Measurements from ENCODE around the gene BBX. TPM values are rescaled to one million over a fixed set of nuclear protein-coding genes. Genes with fewer than 3 reads are reported as not detected.

Gene BBX
- total and polyA plus RNA-seq, 9 donors = 21.7 to 51.3 (median 41.5) TPM

DNA sequence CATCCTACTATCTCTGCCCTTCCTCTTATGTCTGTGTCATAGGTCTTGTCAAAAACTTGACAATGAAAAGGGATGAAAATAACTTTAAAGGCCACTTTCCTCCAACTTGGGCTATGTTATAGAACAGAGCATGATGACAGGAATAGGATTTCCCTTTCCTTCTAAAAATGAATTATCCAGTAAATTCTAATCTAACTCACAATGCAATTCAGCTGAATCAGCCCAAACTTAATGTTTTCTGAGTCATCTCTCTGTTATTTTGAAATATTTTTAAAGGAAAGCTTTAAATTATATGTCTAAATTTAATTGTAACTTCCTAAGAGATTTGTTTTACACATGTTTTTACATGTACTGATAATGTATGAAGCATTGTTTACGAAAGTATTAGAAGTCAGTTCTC, 258.5 kb downstream of the BBX start:
- H3K27ac ChIP-seq (ENCODE audit: low read length) = no peak overlapping the region
- no peaks in the 10 kb centered on the region for H3K9me3 ChIP-seq (replicated peaks; ENCODE audit: control insufficient read depth, low read depth, low read length)
- H3K4me3 ChIP-seq (ENCODE audit: low read length) = no peak overlapping the region
- no peaks in the 10 kb centered on the region for H3K27me3 ChIP-seq (ENCODE audit: control insufficient read depth, insufficient read depth, low read length)
- H3K36me3 ChIP-seq (ENCODE audit: control insufficient read depth, insufficient read depth, low read length) = peaks cover 14% of the 10 kb centered on the region
- no CpG with 5 or more reads among the region's 1 CpG for WGBS (ENCODE audit: insufficient coverage)
- no peak for DNase-seq
- H3K4me1 ChIP-seq (ENCODE audit: control insufficient read depth, insufficient read depth, low read length) = no peaks in the 10 kb centered on the region

- no peak overlapping the region for H3K4me3 ChIP-seq (ENCODE audit: low read length)
- no peaks in the 10 kb centered on the region for H3K27me3 ChIP-seq (ENCODE audit: control insufficient read depth, insufficient read depth, low read length)
- H3K4me1 ChIP-seq (ENCODE audit: control insufficient read depth, insufficient read depth, low read length) = no peaks in the 10 kb centered on the region
- DNase-seq = no peak
- peaks cover 14% of the 10 kb centered on the region for H3K36me3 ChIP-seq (ENCODE audit: control insufficient read depth, insufficient read depth, low read length)
- H3K27ac ChIP-seq (ENCODE audit: low read length) = no peak overlapping the region
- no peaks in the 10 kb centered on the region for H3K9me3 ChIP-seq (replicated peaks; ENCODE audit: control insufficient read depth, low read depth, low read length)
- 100% methylated on average over 2 of the region's 2 CpGs for WGBS (ENCODE audit: insufficient coverage)
These were observed 259.3 kb downstream of the BBX start for GRCh38 chr3:107782054-107782453.

GRCh38 chr3:107790612-107791011, 267.9 kb downstream of the BBX start:
- Histone ChIP-seq H3K36me3 (ENCODE audit: control insufficient read depth, insufficient read depth, low read length) (peaks cover 27% of the 10 kb centered on the region), H3K27ac (ENCODE audit: low read length) (no peak overlapping the region), H3K4me3 (ENCODE audit: low read length) (no peak overlapping the region), H3K27me3 (ENCODE audit: control insufficient read depth, insufficient read depth, low read length) (no peaks in the 10 kb centered on the region), H3K9me3 (replicated peaks; ENCODE audit: control insufficient read depth, low read depth, low read length) (no peaks in the 10 kb centered on the region), H3K4me1 (ENCODE audit: control insufficient read depth, insufficient read depth, low read length) (no peaks in the 10 kb centered on the region)
- 85% methylated on average over 2 of the region's 6 CpGs for WGBS (ENCODE audit: insufficient coverage)
- DNase-seq = no peak

DNA sequence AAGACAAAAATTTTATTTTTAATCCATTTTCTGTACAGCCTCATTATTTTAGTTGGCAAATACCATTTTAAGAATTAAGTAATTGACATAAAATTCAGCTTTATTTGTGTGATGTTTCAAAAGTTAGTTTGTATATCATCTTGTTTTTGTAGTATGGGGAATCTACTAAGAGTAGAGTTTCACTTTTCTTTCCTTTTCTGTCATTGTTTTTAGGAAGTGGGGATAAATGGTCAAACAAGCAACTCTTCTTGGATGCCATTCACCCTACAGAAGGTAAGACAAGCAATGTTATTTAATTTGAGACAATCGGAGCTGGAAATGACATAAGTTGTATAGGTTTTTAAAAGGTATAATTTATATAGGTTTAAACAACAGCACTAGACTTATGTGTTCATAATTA, 268.3 kb downstream of the BBX start:
- H3K9me3 ChIP-seq (replicated peaks; ENCODE audit: control insufficient read depth, low read depth, low read length) = no peaks in the 10 kb centered on the region
- no peak overlapping the region for H3K27ac ChIP-seq (ENCODE audit: low read length)
- no peak for DNase-seq
- no peaks in the 10 kb centered on the region for H3K4me1 ChIP-seq (ENCODE audit: control insufficient read depth, insufficient read depth, low read length)
- no peak overlapping the region for H3K4me3 ChIP-seq (ENCODE audit: low read length)
- peaks cover 27% of the 10 kb centered on the region for H3K36me3 ChIP-seq (ENCODE audit: control insufficient read depth, insufficient read depth, low read length)
- WGBS (ENCODE audit: insufficient coverage) = no CpG with 5 or more reads among the region's 1 CpG
- H3K27me3 ChIP-seq (ENCODE audit: control insufficient read depth, insufficient read depth, low read length) = no peaks in the 10 kb centered on the region

GRCh38 chr3:107791450-107791849, 268.7 kb downstream of the BBX start:
- Histone ChIP-seq H3K9me3 (replicated peaks; ENCODE audit: control insufficient read depth, low read depth, low read length) (no peaks in the 10 kb centered on the region), H3K27me3 (ENCODE audit: control insufficient read depth, insufficient read depth, low read length) (no peaks in the 10 kb centered on the region), H3K36me3 (ENCODE audit: control insufficient read depth, insufficient read depth, low read length) (peaks cover 27% of the 10 kb centered on the region), H3K27ac (ENCODE audit: low read length) (no peak overlapping the region), H3K4me1 (ENCODE audit: control insufficient read depth, insufficient read depth, low read length) (no peaks in the 10 kb centered on the region), H3K4me3 (ENCODE audit: low read length) (no peak overlapping the region)
- DNase-seq = no peak
- 95% methylated on average over 3 of the region's 7 CpGs for WGBS (ENCODE audit: insufficient coverage)

DNA sequence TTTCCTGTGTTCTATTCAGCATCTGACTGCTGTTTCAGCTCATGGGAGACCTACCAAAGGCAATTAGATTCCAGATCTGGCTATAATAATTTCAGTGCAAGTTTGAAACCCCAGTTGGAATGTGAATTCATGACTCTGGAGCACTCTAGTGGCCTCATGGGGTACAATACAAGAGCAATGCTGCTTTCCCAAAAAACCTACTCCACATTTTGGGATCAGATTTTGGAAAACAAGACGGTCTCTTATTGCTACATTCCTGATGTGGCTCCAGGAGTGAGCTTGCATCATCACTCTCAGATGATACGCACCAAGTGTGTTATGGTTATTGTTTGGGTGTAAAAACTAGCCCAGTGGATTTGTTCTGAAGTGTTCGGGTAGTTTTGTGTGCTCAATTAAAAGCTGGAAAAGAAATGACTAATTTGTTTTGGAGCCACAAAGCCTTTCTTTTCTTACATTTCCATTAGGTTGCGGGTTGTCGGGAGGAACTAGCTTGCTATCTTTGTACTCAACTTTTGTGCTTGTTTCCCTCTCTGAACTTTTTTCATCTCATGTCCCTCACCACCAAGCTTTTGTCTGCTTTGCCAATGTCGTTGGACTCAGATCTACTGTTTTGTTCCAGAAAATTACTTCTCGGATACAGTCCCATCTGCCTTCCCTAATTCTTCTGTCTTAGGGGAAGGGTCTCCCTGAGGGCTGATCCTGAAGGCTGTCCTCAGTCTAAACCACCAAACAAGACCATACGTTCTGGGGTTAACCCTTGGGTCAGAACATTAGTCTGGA, 272.1 kb downstream of the BBX start:
- no peaks in the 10 kb centered on the region for H3K4me1 ChIP-seq (ENCODE audit: control insufficient read depth, insufficient read depth, low read length)
- H3K36me3 ChIP-seq (ENCODE audit: control insufficient read depth, insufficient read depth, low read length) = peaks cover 30% of the 10 kb centered on the region
- no peak overlapping the region for H3K27ac ChIP-seq (ENCODE audit: low read length)
- H3K9me3 ChIP-seq (replicated peaks; ENCODE audit: control insufficient read depth, low read depth, low read length) = no peaks in the 10 kb centered on the region
- no peak overlapping the region for H3K4me3 ChIP-seq (ENCODE audit: low read length)
- WGBS (ENCODE audit: insufficient coverage) = 93% methylated on average over 3 of the region's 8 CpGs
- no peak for DNase-seq
- no peaks in the 10 kb centered on the region for H3K27me3 ChIP-seq (ENCODE audit: control insufficient read depth, insufficient read depth, low read length)

DNA sequence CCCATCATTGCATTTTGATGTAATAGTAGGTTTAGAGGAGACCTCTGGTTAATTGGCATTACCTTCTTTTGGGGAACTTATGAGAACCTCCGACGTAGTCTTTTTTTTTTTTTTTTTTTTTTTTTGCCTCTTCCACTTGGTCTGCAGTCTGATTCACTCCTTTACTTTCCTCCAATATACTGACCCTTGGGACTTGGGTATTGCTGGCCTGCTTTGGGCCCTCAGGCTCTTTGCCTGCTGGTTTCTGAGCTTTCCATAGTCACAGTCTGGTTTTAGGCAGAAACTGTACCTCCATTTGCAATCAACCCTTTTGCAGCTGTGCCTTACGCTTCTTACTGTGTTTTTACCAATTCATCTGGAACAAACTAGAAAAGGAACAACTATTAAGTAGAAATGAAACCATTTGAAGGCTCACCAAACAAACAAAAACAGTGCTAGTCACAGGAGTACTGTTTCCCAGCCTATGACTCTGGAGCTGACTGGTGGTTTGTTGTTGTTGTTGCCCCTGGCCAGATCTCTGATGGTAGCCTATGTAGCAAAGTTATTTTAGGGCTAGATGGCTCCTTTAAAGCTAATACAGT, 272.8 kb downstream of the BBX start:
- Histone ChIP-seq H3K36me3 (ENCODE audit: control insufficient read depth, insufficient read depth, low read length) (peaks cover 26% of the 10 kb centered on the region), H3K9me3 (replicated peaks; ENCODE audit: control insufficient read depth, low read depth, low read length) (no peaks in the 10 kb centered on the region), H3K27me3 (ENCODE audit: control insufficient read depth, insufficient read depth, low read length) (no peaks in the 10 kb centered on the region), H3K27ac (ENCODE audit: low read length) (no peak overlapping the region), H3K4me3 (ENCODE audit: low read length) (no peak overlapping the region), H3K4me1 (ENCODE audit: control insufficient read depth, insufficient read depth, low read length) (no peaks in the 10 kb centered on the region)
- DNase-seq = no peak
- no CpG with 5 or more reads among the region's 3 CpGs for WGBS (ENCODE audit: insufficient coverage)

GRCh38 chr3:107796791-107797190, 274.0 kb downstream of the BBX start:
- no peak overlapping the region for H3K4me3 ChIP-seq (ENCODE audit: low read length)
- H3K27ac ChIP-seq (ENCODE audit: low read length) = no peak overlapping the region
- no peaks in the 10 kb centered on the region for H3K9me3 ChIP-seq (replicated peaks; ENCODE audit: control insufficient read depth, low read depth, low read length)
- no peak for DNase-seq
- H3K36me3 ChIP-seq (ENCODE audit: control insufficient read depth, insufficient read depth, low read length) = peaks cover 27% of the 10 kb centered on the region
- H3K4me1 ChIP-seq (ENCODE audit: control insufficient read depth, insufficient read depth, low read length) = no peaks in the 10 kb centered on the region
- H3K27me3 ChIP-seq (ENCODE audit: control insufficient read depth, insufficient read depth, low read length) = no peaks in the 10 kb centered on the region

DNA sequence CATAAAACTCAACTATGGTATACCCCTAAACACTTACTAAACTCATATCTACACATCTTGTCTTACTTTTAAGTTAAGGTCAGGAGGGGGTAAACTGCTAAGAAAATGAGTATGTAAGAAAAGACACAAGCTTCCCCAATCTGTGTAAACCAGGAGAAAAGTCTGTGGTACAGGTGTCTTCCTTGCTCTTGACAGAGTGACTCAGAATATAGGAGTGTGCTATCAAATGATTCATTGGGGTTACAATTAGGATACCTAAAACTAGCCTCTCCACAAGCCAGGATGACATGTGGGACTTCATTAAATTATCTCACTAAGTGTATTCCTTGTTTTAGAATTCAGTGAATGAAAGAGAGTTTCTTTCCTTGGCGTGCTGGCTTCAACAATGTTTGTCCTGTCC, 274.8 kb downstream of the BBX start:
- no peak overlapping the region for H3K4me3 ChIP-seq (ENCODE audit: low read length)
- no peaks in the 10 kb centered on the region for H3K4me1 ChIP-seq (ENCODE audit: control insufficient read depth, insufficient read depth, low read length)
- no CpG with 5 or more reads among the region's 1 CpG for WGBS (ENCODE audit: insufficient coverage)
- DNase-seq = no peak
- no peaks in the 10 kb centered on the region for H3K27me3 ChIP-seq (ENCODE audit: control insufficient read depth, insufficient read depth, low read length)
- peaks cover 34% of the 10 kb centered on the region for H3K36me3 ChIP-seq (ENCODE audit: control insufficient read depth, insufficient read depth, low read length)
- no peak overlapping the region for H3K27ac ChIP-seq (ENCODE audit: low read length)
- no peaks in the 10 kb centered on the region for H3K9me3 ChIP-seq (replicated peaks; ENCODE audit: control insufficient read depth, low read depth, low read length)

GRCh38 chr3:107798381-107798780, 275.6 kb downstream of the BBX start:
- Histone ChIP-seq H3K27ac (ENCODE audit: low read length) (no peak overlapping the region), H3K36me3 (ENCODE audit: control insufficient read depth, insufficient read depth, low read length) (peaks cover 36% of the 10 kb centered on the region), H3K4me3 (ENCODE audit: low read length) (no peak overlapping the region), H3K27me3 (ENCODE audit: control insufficient read depth, insufficient read depth, low read length) (no peaks in the 10 kb centered on the region), H3K9me3 (replicated peaks; ENCODE audit: control insufficient read depth, low read depth, low read length) (no peaks in the 10 kb centered on the region), H3K4me1 (ENCODE audit: control insufficient read depth, insufficient read depth, low read length) (no peaks in the 10 kb centered on the region)
- DNase-seq = no peak
- WGBS (ENCODE audit: insufficient coverage) = no CpG with 5 or more reads among the region's 3 CpGs

Data from muscle of leg (tissue), 11 donors.